GM19463 (cell line): Measurements from ENCODE around the gene CENPB.
A peak's percentile ranks its signal among the peaks of the same experiment; 100 is the strongest.

Experiments
- ATAC-seq: cut with Tn5 transposase; IDR thresholded peaks from one replicate; pipeline ENCODE4 v1.9.1; 2021; ENCODE audit warnings: mild to moderate bottlenecking, moderate library complexity; ENCODE audit not compliant: unreplicated experiment

CENPB gene

GRCh38 chr20:3751305-3751674 lies 35.2 kb downstream of the CENPB start:
- no peak for ATAC-seq

- ATAC-seq = no peak
Observed at GRCh38 chr20:3749689-3750531, 36.6 kb downstream of the CENPB start.

GRCh38 chr20:3749087-3749688 lies 37.4 kb downstream of the CENPB start:
- no peak for ATAC-seq

GRCh38 chr20:3748073-3748472 lies 38.5 kb downstream of the CENPB start:
- ATAC-seq = no peak

- ATAC-seq = no peak
Observed at GRCh38 chr20:3747471-3747870, 39.1 kb downstream of the CENPB start.

- ATAC-seq = no peak
Observed at GRCh38 chr20:3745686-3746173, 40.8 kb downstream of the CENPB start.

GRCh38 chr20:3744806-3745685 lies 41.5 kb downstream of the CENPB start:
- peak; percentile 61 for ATAC-seq

GRCh38 chr20:3744037-3744436 lies 42.5 kb downstream of the CENPB start:
- no peak for ATAC-seq

GRCh38 chr20:3743251-3743650 lies 43.3 kb downstream of the CENPB start:
- no peak for ATAC-seq

GRCh38 chr20:3741836-3742458 lies 44.6 kb downstream of the CENPB start:
- no peak for ATAC-seq

- ATAC-seq = no peak
Observed at GRCh38 chr20:3740615-3741301, 45.8 kb downstream of the CENPB start.

GRCh38 chr20:3739926-3740451 lies 46.6 kb downstream of the CENPB start:
- ATAC-seq = no peak

- ATAC-seq = no peak
Observed at GRCh38 chr20:3739054-3739925, 47.2 kb downstream of the CENPB start.

GRCh38 chr20:3738111-3739053 lies 48.2 kb downstream of the CENPB start:
- no peak for ATAC-seq

- ATAC-seq = no peak
Observed at GRCh38 chr20:3735768-3736167, 50.8 kb downstream of the CENPB start.

- ATAC-seq = no peak
Observed at GRCh38 chr20:3734111-3734843, 52.3 kb downstream of the CENPB start.
